NT2/D1 (cell line): ENCODE measurements around the gene TUBGCP2.

ENCODE experiments used
- SUZ12 ChIP-seq: IDR thresholded peaks from 2 replicates; pipeline ENCODE4 v1.6.1; 2011; ENCODE audit not compliant: insufficient read length, insufficient read depth; ENCODE audit errors: extremely low read depth
- YY1 ChIP-seq: IDR thresholded peaks from 2 replicates; pipeline ENCODE4 v1.6.1; 2011; ENCODE audit not compliant: insufficient read length, insufficient read depth
- ZNF274 ChIP-seq: IDR thresholded peaks from 2 replicates; pipeline ENCODE4 v1.6.1; 2011; ENCODE audit warnings: mild to moderate bottlenecking, low read depth, low read length

DNA sequence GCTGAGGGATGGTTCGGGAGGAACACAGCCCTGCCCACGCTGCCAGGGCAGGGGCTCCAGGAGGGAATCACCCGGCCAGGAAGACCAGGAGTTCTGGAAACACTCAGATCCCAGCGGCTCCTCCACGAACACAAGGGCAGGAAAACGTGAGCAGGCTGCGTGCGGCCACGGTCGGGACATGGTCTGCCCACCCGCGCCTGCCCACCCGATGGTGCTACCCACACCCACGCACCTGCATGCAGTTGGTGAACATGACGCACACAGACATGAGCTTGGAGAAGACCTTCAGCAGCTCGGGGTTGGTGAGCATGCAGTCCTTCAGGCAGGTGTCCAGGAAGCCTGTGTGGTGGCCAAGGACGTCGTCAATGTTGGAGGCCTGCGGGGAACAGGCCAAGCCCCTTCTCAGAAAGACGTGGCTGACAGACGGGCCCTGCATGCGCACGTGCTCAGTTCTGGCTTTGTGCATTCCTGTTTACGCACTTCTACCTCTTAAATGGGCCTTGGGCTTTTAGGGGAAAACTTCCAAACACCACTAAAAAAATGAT lies 25.8 kb downstream of the TUBGCP2 start:
- TF ChIP-seq SUZ12, result no peak
- TF ChIP-seq YY1, result no peak
- TF ChIP-seq ZNF274, result no peak
